C1 segment of cervical spinal cord (tissue), 14 donors: ENCODE data around the gene CANT1.
"Not testable (repeated sequence)": the region's sequence is repeated elsewhere in the genome, so short reads cannot be mapped to it uniquely, and the experiment has no call there.

Source experiments
- DNase-seq, 14 donors: peaks; one replicate each; lab custom pipeline; 2025; lab: John Stamatoyannopoulos, UW

CANT1 gene

DNA sequence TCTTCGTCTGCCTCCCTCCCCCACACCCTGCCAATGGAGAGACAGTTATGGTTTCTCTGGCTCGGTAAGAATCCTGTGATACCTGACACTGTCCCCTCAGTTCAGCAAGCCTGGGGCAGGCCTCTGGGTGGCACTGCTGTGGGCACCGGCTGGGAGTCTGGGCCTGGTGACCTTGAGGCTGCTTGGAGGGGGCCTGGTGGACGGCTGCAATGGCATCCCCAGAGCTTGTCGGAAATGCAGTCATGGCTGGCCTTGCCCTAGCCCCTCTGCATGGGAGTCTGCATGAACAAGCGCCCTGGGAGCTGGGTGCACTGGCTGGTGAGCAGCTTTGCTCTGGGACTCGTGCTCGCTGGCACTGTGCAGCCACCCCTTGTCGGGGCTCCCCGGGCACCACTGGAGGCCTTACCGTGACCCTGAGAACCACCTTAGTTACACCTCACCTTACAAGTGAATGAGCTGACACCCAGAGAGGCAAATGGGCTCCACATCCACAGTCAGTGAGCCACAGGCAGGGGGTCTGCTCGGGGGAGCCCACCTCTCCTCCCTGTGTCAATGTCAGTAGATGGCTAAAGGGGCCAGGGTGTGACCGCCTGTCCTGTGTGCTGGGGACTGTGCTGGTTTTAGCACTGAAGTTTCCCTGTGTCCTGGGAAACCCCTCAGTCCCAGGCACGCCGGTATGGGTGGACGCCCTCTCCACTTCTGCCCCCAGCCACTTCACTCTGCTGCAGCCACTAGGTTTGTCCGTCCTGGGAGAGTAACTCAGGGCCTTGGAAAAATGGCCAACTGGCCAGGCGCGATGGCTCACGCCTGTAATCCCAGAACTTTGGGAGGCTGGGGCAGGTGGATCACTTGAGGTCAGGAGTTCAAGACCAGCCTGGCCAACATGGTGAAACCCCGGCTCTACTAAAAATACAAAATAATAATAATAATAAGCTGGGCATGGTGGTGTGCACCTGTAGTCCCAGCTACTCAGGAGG lies 31.3 kb downstream of the CANT1 start:
- DNase-seq: peak in 1 of 14 donors; percentile 36

DNA sequence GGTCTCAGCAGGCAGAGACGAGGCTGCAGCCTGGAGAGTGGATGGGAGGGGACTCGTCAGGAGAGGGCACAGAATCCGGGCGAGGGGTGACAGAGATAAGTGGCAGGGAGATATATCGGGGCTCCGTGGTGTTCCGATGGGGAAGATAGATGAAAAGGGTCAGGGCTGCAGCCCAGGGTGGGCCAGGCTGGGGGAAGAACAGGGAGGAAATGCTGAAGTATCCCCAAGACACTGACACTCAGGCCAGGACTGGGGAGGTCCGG lies 32.0 kb downstream of the CANT1 start:
- DNase-seq: no peak

DNA sequence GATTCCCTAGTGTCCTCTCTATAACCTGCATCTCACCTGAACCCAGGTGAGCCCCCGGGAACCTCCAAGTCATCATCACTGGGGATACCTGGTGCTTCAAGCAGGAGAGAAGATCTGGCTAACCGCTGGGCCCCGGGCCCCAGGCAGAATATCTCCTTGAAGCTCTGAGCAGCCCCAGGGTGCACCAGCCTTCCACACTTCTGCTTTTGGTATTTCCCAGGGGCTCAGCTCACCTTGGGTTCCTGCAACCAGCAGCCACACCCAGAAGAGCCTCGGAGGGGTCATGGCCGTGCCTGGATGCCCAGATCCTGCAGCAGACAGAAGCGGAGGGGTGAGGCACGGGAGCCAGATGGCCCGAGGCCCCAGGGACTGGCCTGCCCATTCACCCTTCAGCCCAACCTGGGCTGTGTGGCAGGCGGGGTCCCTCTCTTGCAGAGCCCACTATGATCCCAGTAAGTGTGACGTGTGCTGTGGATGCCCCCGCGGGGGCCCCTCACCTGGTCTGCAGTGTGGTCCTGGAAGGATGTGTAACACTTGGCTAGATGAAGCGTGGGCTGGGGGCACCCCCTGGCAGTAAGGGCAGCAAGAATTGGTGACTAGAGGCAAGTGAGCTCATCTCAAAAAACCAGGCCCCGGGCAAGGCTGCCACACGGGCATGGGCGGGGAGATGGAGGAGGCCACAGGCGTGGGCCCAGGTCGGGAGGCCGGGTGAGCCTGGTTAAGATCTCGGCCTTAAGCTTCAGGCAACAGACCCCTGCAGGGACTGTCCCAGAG lies 32.5 kb downstream of the CANT1 start:
- DNase-seq: no peak

- peak in 1 of 14 donors; percentile 72 for DNase-seq
These were observed 34.7 kb downstream of the CANT1 start for GRCh38 chr17:78974635-78975591.

DNA sequence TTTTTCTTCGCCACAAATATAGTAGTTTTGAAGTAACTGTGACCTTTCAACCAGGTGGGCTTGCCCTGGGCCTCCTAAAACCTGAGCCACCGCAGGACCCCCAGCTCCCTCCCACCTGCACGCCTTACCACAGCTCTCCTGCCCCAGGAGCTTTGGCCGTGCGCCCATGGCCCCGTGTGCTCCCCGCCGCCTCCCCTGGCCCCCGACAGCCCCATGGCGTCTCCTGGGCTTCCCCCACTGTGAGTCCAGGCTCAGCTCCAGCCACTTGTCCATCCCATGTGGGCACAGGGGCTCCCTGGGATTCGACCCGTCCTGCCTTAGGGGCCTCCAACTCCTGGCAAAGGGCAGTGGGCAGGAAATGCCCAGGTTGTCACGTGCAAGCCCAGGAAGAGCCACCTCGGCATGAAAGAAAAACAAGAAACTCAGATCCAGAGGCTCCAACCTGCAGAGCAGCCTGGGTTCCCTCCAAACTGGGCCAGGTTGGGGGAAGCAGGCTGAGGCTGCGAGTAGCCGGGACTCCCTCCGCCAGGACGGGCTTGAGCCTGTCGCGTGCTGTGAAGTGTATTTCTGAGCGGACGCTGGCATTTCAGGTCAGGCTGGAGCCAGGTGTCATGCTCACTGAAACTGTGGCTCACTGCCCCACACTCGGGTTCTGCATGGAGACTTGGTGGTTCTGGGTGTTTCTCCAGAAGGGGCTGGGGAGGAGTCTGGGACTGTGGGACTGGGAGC lies 35.6 kb downstream of the CANT1 start:
- DNase-seq: peak in 1 of 14 donors; percentile 38

DNA sequence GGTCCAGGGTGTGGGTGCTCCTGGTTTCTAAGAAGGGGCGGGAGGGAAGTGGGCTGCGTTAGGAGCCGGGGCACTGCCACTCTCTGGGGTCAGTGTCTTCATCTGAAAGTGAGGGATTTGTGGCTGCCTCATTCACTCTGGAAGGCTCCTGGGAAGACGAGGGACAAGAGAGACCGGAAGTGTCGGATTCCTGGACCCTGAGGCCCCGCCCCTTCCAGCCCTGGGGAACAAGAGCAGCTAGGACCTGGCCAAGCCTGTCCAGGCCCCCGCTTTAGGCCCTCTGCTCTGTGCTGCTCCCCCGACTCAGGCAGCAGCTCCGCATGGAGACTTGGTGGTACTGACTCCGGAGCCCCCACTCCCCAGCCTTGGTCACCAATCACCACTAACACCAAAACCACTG lies 36.4 kb downstream of the CANT1 start:
- DNase-seq: no peak

DNA sequence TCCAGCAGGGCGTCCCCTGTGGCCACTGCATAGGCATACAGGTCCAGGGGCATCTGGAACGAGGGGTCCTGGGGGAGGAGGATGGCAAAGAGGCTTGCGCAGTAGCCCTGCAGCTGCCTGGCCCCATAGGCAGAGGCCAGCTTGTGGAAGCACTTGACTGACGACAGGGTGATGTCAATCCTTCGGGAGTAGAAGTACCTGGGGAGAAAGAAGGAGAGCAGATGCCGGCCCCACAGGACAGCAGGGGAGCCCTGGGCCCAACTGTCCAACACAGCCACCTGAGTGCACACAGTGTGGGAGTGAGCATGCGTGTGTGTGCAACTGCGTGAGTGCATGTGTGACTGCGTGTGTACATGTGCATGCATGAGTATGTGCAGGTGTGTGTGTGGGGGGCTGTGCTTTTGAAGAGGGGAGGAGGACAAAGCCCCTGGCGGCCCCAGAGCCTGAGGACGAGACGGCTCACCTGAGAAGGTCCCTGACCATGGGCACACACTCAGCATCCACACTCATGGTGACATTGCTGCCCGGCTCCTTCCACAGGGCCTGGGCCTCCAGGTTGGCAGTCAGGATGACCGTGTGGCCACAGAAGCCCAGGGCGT lies 37.0 kb downstream of the CANT1 start:
- no peak for DNase-seq

- DNase-seq: peak in 1 of 14 donors; percentile 36
These were observed 37.6 kb downstream of the CANT1 start for GRCh38 chr17:78971756-78972506.

DNA sequence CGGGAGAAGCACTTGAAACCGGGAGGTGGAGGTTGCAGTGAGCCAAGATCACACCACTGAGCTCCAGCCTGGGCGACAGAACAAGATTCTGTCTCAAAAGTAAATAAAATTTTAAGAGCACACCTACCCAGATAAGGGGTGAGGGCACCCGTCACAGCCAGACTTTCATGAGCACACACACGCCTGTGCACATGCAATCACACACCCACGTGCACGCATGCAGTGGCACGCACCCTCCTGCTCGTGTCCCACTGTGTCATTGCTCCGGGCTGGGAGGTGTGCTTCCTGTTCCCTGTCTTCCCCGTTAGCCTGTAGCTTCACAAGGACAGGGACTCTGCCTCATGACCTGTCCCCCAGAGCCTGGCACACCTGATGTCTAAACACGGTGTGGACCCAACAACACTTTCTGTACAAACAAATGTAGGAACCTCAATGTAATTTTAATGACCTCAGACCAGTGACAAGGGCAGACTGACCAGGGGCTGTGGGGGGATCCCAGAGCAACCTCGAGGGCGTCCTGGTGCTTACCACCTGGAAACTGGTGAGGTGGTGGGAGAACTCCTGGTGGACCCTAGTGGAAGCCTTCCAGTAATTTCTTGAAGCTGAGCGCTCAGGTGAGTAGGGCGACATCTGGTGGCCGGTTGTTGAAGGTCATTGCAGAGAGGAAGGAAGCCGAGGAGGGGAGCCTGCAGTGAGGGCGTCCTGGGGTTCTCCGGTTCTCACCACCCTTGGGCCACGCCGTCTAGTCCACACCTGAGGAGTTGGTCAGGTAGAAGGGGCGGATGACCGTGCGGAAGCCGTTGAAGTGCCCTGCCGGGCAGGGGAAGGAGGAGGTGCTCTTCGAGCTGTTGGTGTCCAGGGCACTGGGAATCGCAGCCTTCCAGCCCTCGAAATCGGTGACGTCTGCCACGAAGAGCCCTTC lies 38.5 kb downstream of the CANT1 start:
- DNase-seq: peak in 12 of 14 donors; percentile 16 to 77 (median 53)

GRCh38 chr17:78969865-78970264 lies 39.7 kb downstream of the CANT1 start:
- no peak for DNase-seq

DNA sequence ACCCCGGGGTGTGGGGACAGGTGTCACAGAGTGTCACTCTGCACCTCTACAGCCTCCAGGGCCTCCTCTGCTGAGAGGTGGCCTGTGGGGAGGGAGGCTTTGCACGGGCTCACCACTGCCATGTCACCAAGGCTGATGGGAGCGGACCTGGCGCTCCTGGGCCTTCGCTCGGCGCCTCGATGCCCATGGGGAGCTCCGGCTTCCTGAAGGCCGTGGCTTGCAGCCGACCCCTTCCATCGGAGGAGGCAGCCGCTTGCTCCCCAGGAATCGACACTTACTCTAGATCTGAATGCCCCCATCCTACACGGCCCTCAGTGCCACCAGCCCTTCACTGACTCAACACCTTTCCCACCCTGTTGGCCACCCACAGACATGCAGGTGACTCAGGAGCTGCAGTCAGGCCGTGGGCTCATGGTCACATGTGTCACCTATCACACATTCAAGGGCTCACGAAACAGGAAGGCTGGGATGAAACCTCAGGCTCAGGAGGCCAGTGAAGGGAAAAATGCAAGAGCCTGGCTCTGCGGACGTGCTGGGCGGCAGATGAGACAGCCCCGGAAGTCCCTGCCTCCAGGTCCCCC lies 41.7 kb downstream of the CANT1 start:
- DNase-seq: no peak

DNA sequence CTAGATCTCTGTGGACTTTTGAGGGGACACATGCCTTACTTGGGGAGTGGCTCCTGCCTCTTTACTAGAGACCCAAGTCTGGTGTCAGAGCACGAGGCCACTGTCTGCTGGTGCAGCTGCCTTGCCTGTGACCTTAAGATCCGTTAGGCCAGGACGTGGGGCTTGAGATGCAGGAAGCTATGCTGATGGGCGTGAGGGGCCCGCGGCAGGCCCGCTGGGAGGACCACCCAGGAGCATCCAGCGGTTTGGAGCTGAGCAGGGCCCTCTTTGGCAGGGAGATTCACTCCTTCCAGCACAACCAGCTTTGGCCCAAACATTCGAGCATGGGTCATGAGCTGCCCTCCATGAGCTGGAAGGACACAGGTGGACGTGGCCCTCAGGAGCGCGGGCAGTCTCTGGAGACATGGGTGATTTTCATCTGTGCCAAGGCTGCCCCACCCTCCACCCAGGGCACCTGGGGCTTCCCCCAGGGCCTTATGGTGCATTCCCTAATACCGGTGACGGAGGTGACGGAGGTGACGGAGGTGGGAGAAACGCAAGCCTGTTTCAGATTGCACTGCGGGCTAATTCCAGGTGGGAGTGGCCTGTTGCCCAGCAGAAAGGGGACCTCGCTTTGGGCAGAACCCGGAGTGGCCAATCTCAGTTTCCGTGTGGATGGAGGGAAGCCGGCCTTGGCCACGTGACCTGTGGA lies 42.5 kb downstream of the CANT1 start:
- no peak for DNase-seq

DNA sequence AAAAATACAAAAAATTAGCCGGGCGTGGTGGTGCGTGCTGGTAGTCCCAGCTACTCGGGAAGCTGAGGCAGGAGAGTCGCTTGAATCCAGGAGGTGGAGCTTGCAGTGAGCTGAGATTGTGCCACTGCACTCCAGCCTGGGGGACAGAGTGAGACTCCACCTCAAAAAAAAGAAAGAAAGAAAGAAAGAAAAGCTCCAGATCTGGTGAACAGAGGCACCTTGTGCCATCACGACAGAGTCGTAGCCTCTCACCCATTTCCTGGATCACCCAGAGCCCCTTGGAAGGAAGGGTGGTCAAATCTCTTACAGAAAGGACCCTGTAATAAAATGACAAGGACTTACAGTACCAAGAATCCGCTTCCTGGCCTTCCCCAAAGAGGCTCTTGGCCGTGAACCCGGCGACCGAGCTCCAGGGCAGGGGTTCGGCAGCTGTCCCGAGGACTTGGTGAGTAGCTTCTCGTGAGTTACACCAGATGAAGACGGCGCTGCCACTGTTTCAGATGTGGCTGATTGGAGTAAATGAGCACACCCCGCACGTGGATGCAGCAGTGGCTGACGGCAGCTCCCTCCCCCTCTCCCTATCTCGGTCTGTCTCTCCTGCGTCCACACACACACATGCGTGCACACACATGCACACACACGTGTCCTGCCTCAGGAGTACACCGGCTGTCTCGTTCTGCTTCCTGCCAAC lies 43.3 kb downstream of the CANT1 start:
- DNase-seq: no peak

DNA sequence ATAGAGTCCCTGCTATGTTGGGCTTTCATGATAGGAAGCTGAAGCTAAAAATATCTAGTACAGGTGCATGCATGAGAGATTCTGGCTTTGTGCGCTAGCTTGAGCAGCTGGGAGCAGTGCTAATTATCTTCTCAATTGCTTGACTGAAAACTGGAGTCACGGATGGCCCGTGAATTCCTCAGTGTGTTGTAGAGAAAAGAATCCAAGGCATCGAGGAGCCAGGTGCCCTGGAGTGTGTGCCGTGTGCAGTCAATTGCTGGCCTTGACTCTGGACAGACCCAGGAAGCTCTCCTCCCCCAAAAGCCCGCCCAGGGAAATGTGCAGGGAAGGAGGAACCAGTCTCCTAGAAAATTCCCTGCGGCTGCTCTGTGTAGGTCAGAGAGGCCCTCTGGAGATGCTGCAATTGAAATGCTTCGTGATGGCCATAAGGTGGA lies 44.1 kb downstream of the CANT1 start:
- peak in 1 of 14 donors; percentile 74 for DNase-seq

- DNase-seq: no peak
These were observed 46.2 kb downstream of the CANT1 start for GRCh38 chr17:78963378-78963777.

DNA sequence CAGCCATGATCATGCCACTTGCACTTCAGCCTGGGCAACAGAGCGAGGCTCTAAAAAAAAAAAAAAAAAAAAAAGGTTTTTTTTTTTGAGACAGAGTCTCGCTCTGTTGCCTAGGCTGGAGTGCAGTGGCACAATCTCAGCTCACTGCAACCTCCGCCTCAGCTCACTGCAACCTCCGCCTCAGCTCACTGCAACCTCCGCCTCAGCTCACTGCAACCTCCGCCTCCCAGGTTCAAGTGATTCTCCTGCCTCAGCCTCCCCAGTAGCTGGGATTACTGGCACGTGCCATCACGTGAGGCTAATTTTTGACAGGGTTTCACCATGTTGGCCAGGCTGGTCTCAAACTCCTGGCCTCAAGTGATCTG lies 46.6 kb downstream of the CANT1 start:
- not testable (repeated sequence) for DNase-seq

GRCh38 chr17:78962345-78962983 lies 47.1 kb downstream of the CANT1 start:
- no peak for DNase-seq
